Measurements from ENCODE around the gene PLCL1.

The PLCL1 gene

GRCh38 chr2:198136142-198136541 is 331.7 kb downstream of the PLCL1 start:
- TF ChIP-seq JUND (IDR thresholded peaks at IDR 0.05; ENCODE audit: low read depth), result no peak
- in situ Hi-C loops (cut with HindIII; ENCODE audit: low pct_unique_long_range_greater_than_20kb, low sequenced_read_pairs), result no loop called here

GRCh38 chr2:198137733-198138132 is 333.3 kb downstream of the PLCL1 start:
- no peak for DNase-seq (ENCODE audit: low read depth in 1 of 2, low spot score in 1 of 2)
- TF ChIP-seq JUND (IDR thresholded peaks at IDR 0.05; ENCODE audit: low read depth), result no peak
- in situ Hi-C loops (cut with HindIII; ENCODE audit: low pct_unique_long_range_greater_than_20kb, low sequenced_read_pairs), result no loop called here

More at GRCh38 chr2:198136142-198136541, 331.7 kb downstream of the PLCL1 start:
- DNase-seq (ENCODE audit: low read depth in 1 of 2, low spot score in 1 of 2), result no peak

- TF ChIP-seq JUND (IDR thresholded peaks at IDR 0.05; ENCODE audit: low read depth), result no peak
- no peak for DNase-seq (ENCODE audit: low read depth in 1 of 2, low spot score in 1 of 2)
- in situ Hi-C loops (cut with HindIII; ENCODE audit: low pct_unique_long_range_greater_than_20kb, low sequenced_read_pairs), result no loop called here
Measured at GRCh38 chr2:198141726-198142125, 337.3 kb downstream of the PLCL1 start.

- no peak for TF ChIP-seq JUND (IDR thresholded peaks at IDR 0.05; ENCODE audit: low read depth)
- in situ Hi-C loops (cut with HindIII; ENCODE audit: low pct_unique_long_range_greater_than_20kb, low sequenced_read_pairs), result no loop called here
- no peak for DNase-seq (ENCODE audit: low read depth in 1 of 2, low spot score in 1 of 2)
Measured at GRCh38 chr2:198143156-198143555, 338.8 kb downstream of the PLCL1 start.

GRCh38 chr2:198143793-198144192 is 339.4 kb downstream of the PLCL1 start:
- in situ Hi-C loops (cut with HindIII; ENCODE audit: low pct_unique_long_range_greater_than_20kb, low sequenced_read_pairs), result no loop called here
- no peak for DNase-seq (ENCODE audit: low read depth in 1 of 2, low spot score in 1 of 2)
- TF ChIP-seq JUND (IDR thresholded peaks at IDR 0.05; ENCODE audit: low read depth), result no peak

- no peak for TF ChIP-seq JUND (IDR thresholded peaks at IDR 0.05; ENCODE audit: low read depth)
- in situ Hi-C loops (cut with HindIII; ENCODE audit: low pct_unique_long_range_greater_than_20kb, low sequenced_read_pairs), result no loop called here
- no peak for DNase-seq (ENCODE audit: low read depth in 1 of 2, low spot score in 1 of 2)
Measured at GRCh38 chr2:198144660-198145059, 340.3 kb downstream of the PLCL1 start.

- in situ Hi-C loops (cut with HindIII; ENCODE audit: low pct_unique_long_range_greater_than_20kb, low sequenced_read_pairs), result no loop called here
- DNase-seq (ENCODE audit: low read depth in 1 of 2, low spot score in 1 of 2), result no peak
- TF ChIP-seq JUND (IDR thresholded peaks at IDR 0.05; ENCODE audit: low read depth), result no peak
Measured at GRCh38 chr2:198146346-198146940, 342.1 kb downstream of the PLCL1 start.

- in situ Hi-C loops (cut with HindIII; ENCODE audit: low pct_unique_long_range_greater_than_20kb, low sequenced_read_pairs), result no loop called here
- no peak for TF ChIP-seq JUND (IDR thresholded peaks at IDR 0.05; ENCODE audit: low read depth)
- DNase-seq (ENCODE audit: low read depth in 1 of 2, low spot score in 1 of 2), result no peak
Measured at GRCh38 chr2:198157314-198157713, 352.9 kb downstream of the PLCL1 start.

GRCh38 chr2:198161151-198161550 is 356.8 kb downstream of the PLCL1 start:
- in situ Hi-C loops (cut with HindIII; ENCODE audit: low pct_unique_long_range_greater_than_20kb, low sequenced_read_pairs), result no loop called here
- DNase-seq (ENCODE audit: low read depth in 1 of 2, low spot score in 1 of 2), result no peak
- TF ChIP-seq JUND (IDR thresholded peaks at IDR 0.05; ENCODE audit: low read depth), result no peak

- in situ Hi-C loops (cut with HindIII; ENCODE audit: low pct_unique_long_range_greater_than_20kb, low sequenced_read_pairs), result no loop called here
- TF ChIP-seq JUND (IDR thresholded peaks at IDR 0.05; ENCODE audit: low read depth), result no peak
- no peak for DNase-seq (ENCODE audit: low read depth in 1 of 2, low spot score in 1 of 2)
Measured at GRCh38 chr2:198162276-198162675, 357.9 kb downstream of the PLCL1 start.

- in situ Hi-C loops (cut with HindIII; ENCODE audit: low pct_unique_long_range_greater_than_20kb, low sequenced_read_pairs), result no loop called here
- no peak for DNase-seq (ENCODE audit: low read depth in 1 of 2, low spot score in 1 of 2)
- TF ChIP-seq JUND (IDR thresholded peaks at IDR 0.05; ENCODE audit: low read depth), result no peak
Measured at GRCh38 chr2:198164843-198165242, 360.4 kb downstream of the PLCL1 start.

GRCh38 chr2:198165289-198165688 is 360.9 kb downstream of the PLCL1 start:
- no peak for TF ChIP-seq JUND (IDR thresholded peaks at IDR 0.05; ENCODE audit: low read depth)
- in situ Hi-C loops (cut with HindIII; ENCODE audit: low pct_unique_long_range_greater_than_20kb, low sequenced_read_pairs), result no loop called here
- no peak for DNase-seq (ENCODE audit: low read depth in 1 of 2, low spot score in 1 of 2)

- in situ Hi-C loops (cut with HindIII; ENCODE audit: low pct_unique_long_range_greater_than_20kb, low sequenced_read_pairs), result no loop called here
- no peak for DNase-seq (ENCODE audit: low read depth in 1 of 2, low spot score in 1 of 2)
- TF ChIP-seq JUND (IDR thresholded peaks at IDR 0.05; ENCODE audit: low read depth), result no peak
Measured at GRCh38 chr2:198167346-198167745, 363.0 kb downstream of the PLCL1 start.

GRCh38 chr2:198168651-198169050 is 364.3 kb downstream of the PLCL1 start:
- no peak for DNase-seq (ENCODE audit: low read depth in 1 of 2, low spot score in 1 of 2)
- in situ Hi-C loops (cut with HindIII; ENCODE audit: low pct_unique_long_range_greater_than_20kb, low sequenced_read_pairs), result no loop called here
- TF ChIP-seq JUND (IDR thresholded peaks at IDR 0.05; ENCODE audit: low read depth), result no peak

Data from T47D (cell line).